Measurements from ENCODE around the gene ZFR2.

ZFR2 gene

DNA sequence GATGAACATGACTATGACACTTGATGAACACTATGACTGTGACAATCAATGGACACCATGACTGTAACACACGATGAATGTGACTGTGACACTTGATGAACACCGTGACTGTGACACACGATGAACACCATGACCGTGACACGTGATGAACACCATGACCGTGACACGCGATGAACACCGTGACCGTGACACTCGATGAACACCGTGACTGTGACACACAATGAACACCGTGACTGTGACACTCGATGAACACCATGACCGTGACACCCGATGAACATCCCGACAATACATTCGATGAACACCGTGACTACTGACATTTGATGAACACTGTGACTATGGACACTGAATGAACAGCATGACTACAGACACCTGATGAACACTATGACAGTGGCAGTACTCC lies 30.9 kb downstream of the ZFR2 start:
- in situ Hi-C loops (cut with MboI; ENCODE audit: low sequenced_read_pairs), result no loop called here

DNA sequence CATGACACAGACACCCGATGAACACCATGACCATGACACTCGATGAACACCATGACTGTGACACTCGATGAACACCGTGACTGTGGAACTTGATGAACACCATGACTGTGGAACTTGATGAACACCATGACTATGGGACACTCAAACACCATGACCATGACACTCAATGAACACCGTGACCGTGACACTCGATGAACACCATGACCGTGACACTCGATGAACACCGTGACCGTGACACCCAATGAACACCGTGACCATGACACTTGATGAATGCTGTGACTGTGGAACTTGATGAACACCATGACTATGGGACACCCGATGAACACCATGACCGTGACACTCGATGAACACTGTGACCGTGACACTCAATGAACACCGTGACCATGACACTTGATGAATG lies 31.5 kb downstream of the ZFR2 start:
- in situ Hi-C loops (cut with MboI; ENCODE audit: low sequenced_read_pairs), result no loop called here

DNA sequence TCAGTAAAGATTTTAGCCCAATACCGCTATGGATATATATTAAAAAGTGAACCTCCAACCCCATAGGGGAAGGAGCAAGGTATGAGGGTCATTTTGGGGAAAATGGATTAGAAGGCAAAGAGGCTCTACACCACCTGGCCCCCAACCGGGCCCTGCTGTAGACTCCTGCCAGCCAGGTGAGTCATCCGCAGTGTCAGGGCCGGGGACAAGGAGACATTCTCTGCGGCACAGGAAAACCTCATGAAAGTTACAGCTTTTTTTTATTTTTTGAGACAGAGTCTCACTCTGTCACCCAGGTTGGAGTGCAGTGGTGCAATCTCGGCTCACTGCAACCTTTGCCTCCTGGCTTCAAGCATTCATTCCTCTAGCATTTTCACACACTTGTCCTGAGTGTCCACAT lies 32.0 kb downstream of the ZFR2 start:
- in situ Hi-C loops (cut with MboI; ENCODE audit: low sequenced_read_pairs), result no loop called here

DNA sequence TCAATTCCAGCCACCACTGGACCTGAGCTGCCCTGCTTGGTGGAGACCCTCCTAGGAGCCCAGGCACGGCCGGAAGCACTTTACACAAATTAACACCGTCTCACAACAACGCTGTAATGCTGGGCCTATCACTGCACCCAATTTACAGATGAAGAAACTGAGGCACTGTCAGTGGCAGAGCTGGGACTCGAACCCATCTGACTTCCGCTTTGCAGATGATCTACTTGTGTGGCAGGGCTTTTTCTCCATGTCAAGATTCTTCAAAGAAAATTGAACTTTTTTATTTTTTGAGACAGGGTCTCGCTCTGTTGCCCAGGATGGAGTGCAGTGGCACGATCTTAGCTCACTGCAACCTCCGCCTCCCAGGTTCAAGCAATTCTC lies 33.8 kb downstream of the ZFR2 start:
- in situ Hi-C loops (cut with MboI; ENCODE audit: low sequenced_read_pairs), result no loop called here

DNA sequence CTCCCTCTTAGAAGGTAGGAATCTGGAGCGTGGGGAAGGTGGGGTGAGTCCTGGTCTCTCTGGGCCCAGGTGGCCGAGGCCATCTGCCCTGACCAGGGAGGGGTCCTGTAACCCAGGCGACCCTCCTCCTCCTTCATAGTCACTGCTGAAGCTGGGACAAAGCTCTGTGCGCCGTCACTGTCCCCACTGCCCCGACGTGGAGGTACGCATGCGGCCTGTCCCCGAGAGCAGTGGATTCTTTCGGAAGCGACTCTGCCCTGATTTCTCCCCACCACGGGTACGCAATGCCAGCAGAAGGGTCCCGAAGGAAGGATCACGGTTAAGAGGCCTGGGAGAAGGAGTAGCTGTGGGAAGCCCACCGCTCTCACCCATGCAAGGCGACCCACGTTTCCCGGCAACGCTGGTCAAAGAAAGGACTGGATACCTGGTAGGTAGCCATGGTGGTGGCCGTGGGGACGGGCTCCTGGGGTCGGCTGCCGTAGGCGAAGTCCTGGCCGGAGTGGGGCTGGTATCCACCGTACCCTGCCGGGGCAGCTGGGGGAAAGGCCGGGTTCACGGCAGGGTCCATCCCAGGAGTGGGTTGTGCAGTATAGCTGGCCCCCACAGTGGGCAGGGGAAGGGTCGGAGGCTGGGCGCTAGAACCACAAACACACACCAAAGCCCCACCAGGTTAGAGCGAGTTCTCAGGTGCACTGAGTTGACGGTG lies 34.3 kb downstream of the ZFR2 start:
- in situ Hi-C loops (cut with MboI; ENCODE audit: low sequenced_read_pairs), result no loop called here

DNA sequence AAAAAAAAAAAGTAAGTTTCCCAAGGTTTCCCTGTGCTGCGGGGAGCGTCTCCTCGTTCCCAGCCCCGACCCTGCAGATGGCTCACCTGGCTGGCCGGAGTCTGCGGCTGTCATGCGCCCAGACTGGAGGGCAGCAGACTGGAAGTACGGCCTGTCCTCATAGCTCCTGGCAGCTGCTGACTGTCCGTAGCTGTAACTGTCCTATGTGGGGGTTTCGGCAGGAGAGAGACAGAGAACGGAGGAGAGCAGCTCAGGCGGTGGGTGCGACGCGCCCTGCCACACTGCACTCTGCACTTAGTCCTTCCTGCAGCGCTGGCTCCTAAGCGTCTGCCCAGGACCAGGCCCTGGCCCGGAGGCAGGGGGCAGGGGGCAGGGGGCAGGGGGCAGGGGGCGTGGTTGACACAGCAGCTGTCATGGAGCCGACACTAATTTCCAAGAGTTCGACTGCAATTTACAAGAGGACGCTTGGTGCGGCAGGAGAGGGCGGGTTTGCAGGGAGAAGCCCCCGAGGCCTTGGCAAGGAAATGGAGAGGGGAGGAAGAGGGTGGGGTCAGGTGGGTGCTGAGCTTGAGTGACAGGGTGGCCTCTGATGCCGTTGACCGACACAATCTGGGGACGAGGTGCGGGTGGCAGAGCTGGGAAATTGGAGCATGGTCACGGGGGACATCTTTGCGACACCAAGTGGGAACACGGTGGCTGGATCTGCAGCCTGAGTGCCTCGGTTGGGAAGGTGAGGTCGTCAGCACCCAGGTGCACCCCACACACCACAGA lies 35.1 kb downstream of the ZFR2 start:
- in situ Hi-C loops (cut with MboI; ENCODE audit: low sequenced_read_pairs), result no loop called here

DNA sequence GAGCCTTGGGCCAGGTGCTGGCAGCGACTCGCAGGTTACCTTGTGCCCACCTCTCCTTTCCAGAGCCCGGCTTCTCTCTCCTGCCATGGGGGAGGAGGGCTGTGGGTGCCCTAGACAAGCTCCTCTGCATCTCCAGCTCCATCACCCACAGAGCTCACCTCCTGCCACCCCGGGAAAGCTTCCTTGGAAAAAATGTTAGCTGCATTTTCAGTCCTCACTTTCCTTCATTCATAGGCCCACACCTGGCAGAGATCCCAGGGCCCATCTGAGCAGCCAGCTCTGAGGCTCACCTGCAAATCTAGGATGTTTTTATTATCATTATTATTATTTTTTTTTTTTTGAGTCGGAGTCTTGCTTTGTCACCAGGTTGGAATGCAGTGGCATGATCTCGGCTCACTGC lies 36.8 kb downstream of the ZFR2 start:
- in situ Hi-C loops (cut with MboI; ENCODE audit: low sequenced_read_pairs), result no loop called here

DNA sequence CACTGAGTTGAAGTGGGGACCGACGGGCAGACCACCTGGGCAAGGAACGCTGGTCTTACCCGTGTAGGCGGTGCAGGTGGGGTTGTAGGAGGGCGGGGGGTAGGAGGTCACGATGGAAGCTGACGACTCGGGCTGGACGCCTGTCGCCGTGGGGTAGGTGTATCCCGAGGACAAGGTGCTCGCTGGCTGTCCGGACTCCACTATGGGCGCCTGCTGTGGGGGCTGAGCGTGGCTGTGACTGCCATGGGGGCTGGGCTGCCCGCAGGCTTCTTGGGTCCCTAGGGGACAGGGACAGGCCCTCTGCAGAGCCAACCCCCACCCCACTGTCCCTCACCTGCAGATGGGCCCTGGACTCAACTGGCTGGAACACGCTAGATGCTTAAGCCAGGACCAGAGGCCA lies 37.2 kb downstream of the ZFR2 start:
- in situ Hi-C loops (cut with MboI; ENCODE audit: low sequenced_read_pairs), result no loop called here

DNA sequence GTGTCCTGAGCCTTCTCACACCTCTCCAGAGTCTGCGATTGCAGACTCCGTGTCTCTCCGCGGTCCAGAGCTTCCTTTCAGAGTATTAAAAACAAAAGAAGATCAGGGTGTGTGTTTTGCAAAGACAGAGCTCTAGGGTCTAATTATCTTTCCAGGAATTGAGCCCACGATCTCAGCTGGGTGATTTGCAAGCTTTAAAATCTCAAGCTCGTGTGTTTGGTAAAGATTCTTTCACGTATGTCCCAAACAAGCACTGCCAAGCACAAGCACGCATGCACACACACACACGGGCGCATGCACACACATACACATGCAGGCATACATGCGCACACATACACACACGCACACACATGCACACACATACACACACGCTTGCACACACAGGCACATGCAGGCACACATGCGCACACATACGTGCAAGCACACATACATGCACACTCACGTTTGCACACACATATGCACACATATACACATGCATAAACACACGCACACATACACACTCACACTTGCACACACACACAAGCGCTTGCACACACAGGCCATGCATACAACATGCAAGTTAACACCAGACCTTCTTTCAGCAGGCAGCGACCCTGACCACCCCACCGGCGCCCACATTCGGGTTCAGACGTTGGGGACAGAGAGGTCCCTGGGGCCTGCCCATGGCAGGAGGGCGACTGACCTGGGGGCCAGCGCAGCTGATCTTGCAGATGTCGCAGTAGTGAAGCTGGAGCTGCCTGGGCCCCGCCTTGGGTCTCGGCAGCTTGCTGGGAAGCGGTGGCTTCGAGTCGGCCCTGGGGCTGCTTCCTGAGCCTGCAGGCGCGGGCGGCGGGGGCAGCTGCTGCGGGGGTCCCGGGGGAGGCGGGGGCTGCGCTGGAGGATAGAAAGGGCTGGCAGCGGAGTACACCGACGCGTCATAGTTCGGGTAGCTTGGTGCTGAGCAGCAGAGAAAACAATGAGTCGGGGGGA lies 37.9 kb downstream of the ZFR2 start:
- in situ Hi-C loops (cut with MboI; ENCODE audit: low sequenced_read_pairs), result no loop called here

DNA sequence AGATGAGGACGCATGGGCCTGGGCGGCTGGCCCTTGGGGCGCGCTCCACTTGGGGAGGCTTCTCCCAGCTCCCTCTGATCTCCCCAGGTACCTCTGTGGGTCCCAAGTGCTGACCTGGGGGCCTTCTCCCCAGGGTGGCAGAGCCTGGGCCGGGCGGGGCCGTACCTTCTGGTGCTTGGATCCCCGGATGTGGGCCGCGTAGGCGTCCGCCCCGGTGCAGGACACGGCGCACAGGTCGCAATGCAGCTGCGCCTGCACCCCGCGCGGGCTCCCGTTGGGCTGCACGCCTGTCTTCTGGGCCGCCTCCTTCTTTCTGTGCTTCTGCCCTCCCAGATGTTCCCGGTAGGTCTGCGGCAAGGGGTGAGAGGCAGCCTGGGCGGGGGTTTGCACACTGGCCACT lies 41.5 kb downstream of the ZFR2 start:
- in situ Hi-C loops (cut with MboI; ENCODE audit: low sequenced_read_pairs), result no loop called here

DNA sequence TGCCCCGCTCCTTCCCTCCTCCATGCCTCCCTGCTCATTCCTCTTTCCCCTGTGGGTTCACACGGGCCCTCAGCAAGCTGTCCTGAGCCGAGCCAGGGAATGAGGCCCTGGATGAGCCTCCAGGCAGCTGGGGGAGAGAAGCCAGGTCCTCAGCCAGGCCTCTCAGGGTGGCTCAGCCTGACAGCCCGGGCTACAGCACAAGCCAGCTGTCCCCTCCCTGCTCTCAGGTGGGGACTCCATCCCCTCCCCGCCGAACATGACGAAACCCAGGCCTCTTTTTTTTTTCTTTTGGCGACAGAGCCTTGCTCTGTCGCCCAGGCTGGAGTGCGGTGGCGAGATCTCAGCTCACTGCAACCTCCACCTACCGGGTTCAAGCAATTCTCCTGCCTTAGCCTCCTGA lies 42.7 kb downstream of the ZFR2 start:
- in situ Hi-C loops (cut with MboI; ENCODE audit: low sequenced_read_pairs), result no loop called here

DNA sequence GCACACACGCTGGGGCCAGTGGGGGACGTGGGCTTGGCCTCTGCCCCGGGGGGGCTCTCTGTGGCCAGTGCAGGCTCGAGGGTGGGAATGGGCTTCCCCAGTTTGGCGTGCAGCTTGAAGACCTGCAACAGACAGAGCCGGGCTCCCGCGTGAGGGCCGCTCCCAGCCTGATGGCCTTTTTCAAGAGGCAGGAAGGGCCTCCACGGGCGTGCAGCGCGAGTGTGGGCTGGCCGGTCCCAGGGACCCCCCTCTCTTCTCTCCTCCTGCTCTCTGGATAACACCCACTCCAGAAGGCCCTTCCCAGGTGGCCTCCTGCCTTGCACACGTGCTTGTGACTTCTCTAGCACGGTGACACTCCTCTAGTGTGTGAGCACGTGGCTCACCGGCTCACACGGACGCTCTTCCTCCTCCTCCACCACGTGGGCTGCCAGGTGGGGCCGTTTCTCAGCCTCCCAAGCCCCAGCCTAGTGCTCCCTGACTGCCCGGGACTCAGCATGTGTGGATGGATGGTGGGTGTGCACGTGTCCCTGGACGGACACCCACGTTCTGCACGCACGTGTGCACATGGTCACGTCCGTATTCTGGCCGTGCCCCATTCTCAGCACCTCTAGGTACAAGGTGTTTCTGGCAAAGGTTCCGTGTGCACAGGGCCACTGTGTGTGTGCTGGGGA lies 43.4 kb downstream of the ZFR2 start:
- in situ Hi-C loops (cut with MboI; ENCODE audit: low sequenced_read_pairs), result no loop called here

DNA sequence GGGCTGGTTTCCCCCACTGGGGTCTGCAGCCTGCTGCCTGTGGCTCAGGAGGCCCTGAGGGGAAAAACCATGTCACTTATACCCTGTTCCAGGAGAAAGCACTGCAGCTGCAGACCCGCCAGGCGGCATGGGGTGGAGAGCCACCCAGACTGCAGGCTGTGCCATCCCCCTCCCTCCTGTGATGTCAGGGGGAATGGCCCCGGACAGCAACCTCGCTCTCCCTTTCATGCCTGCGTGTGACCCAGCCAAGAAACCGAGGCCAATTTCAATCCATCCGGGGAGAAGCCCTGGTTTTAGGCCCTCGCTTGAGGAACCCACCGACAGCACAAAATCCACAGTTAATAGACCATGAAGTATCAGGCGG lies 45.5 kb downstream of the ZFR2 start:
- in situ Hi-C loops (cut with MboI; ENCODE audit: low sequenced_read_pairs), result no loop called here

DNA sequence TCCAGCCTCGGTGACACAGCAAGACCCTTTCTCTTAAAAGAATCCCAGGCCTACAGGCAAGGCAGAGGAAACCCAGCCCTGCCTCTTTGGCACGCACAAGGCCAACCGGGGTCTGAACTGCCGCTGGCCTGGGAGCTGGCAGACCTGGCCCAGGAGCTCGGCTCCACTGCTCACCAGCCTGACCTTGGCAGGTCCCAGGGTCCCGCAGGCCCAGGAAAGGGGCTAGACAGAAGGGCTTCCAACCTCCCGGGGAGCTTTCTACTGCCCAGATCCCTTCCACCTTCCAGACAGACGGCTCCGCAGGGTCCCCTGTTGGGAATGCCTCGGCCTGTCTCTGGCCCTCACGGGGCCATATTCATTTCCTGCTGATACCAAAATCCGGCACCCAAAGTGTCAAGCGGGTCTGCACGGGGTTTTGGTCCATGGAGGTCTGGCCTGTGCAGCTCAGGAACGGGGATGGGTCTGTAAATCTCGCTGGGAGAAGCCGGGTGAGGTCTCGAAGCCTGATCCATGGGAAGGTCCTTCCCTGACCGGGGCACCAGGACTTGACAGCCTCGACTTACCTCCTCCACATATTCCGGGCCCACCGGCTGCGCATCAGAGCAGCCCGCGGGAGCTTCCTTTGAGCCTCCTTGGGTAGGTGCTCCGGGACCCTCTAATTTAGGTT lies 46.0 kb downstream of the ZFR2 start:
- in situ Hi-C loops (cut with MboI; ENCODE audit: low sequenced_read_pairs), result no loop called here

DNA sequence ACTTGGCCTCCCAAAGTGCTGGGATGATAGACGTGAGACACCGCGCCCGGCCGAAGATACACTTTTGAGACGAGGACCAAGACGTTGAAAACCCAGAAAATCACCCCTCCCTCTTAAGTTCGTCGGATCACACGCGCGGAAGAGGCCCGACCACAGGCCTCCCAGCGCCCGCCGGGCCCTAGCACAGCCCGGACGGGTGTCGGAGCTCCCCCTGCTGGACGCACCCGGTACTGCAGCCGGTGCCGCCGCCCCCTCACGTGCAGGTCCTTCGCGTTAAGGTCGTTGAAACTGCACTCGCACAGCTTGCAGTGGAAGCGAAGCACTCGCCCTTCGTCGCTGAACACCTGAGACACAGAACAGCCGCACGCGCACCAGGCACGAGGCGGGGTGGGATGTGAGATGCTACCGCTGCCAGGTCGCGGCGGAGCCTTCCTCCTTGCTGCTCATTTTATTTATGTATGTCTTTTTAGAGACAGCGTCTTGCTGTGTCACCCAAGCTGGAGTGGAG lies 46.9 kb downstream of the ZFR2 start:
- in situ Hi-C loops (cut with MboI; ENCODE audit: low sequenced_read_pairs), result no loop called here

DNA sequence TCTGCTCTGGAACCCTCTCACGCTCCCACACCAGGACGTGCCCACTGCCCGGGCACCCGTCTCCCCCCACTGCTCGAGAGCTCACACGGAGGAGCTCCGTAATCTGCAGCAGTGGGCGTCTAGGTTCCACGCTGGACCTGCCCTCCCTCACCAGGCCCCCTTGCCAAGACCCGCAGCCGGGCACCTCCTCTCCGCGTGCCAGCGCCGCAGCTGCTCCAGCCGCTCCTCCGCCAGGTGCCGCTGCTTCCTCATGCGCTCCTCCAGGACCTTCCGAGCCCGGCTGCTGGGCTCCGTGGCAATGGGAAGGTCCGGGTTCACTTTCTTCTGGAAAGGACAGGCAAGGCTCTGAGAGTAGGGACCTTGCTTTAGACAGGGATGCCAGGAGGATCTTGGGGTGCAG lies 47.7 kb downstream of the ZFR2 start:
- in situ Hi-C loops (cut with MboI; ENCODE audit: low sequenced_read_pairs), result no loop called here

DNA sequence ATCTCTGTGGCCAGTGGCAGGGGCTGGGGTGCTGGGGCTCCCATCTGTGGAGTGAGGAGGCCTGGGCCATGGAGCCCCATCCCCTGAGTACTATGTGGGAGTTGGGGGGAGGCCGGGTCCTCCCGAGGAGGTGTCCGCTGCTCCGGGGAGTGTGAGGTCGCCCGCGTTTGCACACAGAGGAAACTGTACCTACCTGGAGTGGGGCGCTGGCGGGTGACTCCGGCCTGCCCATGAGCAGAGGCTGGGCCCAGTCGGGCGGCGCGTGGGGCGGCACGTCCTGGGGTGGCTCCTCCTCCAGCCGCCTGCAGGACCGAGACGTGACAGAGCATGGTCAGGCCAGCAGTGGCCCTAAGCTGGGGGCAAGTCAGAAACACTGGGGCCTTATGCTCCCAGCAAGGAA lies 48.8 kb downstream of the ZFR2 start:
- in situ Hi-C loops (cut with MboI; ENCODE audit: low sequenced_read_pairs), result no loop called here

DNA sequence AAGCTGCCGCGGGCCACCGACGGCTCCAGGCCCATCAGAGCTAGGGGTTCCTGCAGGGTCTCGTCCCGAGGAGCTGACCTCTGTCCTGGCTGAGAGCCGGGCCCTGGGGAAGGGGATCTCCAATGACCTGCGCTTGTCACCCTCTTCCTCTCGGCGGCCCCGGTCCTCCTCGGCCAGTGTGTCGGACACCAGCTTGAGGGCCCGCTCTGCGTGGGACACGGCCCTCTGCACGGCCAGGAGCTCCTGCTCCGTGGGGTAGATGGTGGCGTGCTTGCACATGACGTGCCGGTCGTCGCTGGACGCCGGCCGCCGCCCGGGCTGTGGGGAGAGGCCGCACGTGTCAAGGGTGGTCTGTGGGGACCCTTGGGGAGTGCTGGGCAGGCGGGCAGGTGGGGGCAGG lies 49.9 kb downstream of the ZFR2 start:
- in situ Hi-C loops (cut with MboI; ENCODE audit: low sequenced_read_pairs), result no loop called here

DNA sequence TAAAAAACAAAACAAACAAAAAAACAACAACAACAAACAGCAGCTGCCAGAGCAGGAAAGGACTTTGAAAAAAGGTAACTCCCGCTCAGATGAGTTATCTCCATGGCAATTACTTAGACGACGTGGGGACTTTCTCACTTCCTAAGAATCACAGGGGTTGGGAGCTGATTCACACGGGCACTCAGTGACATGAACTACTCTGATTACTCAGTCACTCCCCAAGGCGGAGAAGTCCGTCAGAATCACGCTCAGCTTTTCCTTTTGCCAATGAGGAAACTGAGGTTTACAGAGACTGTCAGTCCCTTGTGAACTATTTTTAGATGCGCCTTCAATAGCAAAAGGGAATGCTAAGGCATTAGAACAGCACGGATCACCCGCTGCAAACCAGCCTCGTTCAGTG lies 50.4 kb downstream of the ZFR2 start:
- in situ Hi-C loops (cut with MboI; ENCODE audit: low sequenced_read_pairs), result no loop called here

DNA sequence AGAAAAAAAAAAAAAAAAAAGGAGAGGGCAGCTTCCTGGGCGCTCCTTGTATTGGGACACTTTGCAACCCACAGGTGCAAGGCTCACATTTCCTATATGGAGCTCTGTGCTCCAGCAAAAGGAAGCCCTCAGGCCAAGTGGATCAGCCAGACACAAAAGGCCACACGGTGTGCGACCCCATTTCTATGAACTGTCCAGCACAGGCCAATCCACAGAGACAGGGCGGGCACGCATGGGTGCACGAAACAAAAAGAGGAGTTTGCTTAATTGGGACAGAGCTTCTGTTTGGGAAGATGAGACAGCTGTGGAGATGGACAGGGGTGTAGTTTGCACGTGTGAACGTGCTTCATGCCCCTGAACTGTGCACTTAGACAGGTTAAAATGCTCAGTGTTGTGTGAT lies 51.1 kb downstream of the ZFR2 start:
- in situ Hi-C loops (cut with MboI; ENCODE audit: low sequenced_read_pairs), result no loop called here

Data from hTERT RPE-1 (cell line).